ENCODE results near the gene CAMK1D.

DNA sequence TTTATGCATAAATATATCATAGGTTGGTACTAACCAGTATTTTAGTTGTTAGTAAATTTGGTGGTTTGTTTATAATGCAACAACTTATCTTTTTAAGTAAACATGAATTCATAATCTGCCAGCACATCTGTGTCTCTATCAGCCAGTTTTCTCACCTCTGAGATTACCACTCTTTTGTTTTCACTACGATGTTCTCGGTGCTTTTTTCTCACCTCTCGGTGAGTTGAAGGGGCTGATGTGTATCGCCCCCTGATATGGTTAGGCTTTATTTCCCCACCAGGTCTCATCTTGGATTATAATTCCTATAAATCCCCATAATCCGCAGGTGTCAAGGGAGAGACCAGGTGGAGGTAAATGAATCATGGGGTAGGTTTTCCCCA is 114.1 kb downstream of the CAMK1D start:
- TF ChIP-seq, protein P1, sequence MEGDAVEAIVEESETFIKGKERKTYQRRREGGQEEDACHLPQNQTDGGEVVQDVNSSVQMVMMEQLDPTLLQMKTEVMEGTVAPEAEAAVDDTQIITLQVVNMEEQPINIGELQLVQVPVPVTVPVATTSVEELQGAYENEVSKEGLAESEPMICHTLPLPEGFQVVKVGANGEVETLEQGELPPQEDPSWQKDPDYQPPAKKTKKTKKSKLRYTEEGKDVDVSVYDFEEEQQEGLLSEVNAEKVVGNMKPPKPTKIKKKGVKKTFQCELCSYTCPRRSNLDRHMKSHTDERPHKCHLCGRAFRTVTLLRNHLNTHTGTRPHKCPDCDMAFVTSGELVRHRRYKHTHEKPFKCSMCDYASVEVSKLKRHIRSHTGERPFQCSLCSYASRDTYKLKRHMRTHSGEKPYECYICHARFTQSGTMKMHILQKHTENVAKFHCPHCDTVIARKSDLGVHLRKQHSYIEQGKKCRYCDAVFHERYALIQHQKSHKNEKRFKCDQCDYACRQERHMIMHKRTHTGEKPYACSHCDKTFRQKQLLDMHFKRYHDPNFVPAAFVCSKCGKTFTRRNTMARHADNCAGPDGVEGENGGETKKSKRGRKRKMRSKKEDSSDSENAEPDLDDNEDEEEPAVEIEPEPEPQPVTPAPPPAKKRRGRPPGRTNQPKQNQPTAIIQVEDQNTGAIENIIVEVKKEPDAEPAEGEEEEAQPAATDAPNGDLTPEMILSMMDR (IDR thresholded peaks at IDR 0.05): no peak
- no peak for TF ChIP-seq EP300 (IDR thresholded peaks at IDR 0.05)
